ENCODE measurements around the gene NSDHL.

DNA sequence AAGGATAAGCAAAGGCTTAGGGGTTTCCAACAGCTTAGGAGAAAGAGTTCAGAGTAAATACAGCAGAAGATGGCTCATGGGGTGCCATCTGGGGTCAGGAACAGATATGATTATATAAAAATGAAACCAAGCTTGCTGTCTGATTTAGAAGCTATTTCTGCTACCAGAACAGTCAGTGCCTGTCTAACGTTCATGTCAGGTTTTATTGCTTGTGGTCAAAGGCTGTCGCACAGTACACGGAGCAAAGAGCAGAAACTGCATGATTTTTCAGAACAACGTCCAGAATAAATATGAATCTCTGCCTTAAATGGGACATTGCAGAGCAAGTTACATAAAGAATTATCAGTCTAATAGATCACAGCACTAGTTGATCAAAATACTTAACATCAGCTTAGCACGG, 17.7 kb upstream of the NSDHL start:
- TF ChIP-seq EZH2 (IDR thresholded peaks at IDR 0.05) (no peak), POLR2AphosphoS5 (IDR thresholded peaks at IDR 0.05; ENCODE audit: borderline replicate concordance, low read depth, low read length) (no peak), FOXP2 (optimal IDR thresholded peaks at IDR 0.05; ENCODE audit: control extremely low read depth, extremely low read length, insufficient read depth) (no peak)

Measured in SK-N-MC (cell line).